ENCODE results near the gene NR1D2. TPM values are rescaled to one million over a fixed set of nuclear protein-coding genes. Genes with fewer than 3 reads are reported as not detected.
A peak's percentile ranks its signal among the peaks of the same experiment; 100 is the strongest.

Gene NR1D2
- polyA plus RNA-seq, 1 experiment: 29.1 TPM

DNA sequence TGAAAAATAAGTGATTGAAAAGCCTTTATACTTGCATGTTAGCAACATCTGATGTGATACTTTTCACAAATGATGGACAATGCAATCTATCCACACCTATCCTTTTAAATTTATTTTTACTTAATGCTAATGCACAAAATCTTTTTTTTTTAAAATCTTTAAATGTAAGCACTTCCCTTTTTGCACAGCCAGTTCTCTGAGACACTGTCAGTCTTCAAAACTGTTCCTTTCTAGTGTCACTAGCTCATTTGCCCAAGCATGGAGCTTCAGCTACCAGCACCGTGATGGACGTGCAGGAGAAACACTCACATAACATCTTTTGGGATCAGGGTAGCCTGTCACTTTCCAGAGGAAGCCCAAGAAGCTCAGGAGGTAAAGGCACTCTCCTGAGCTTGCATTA lies 50.1 kb downstream of the NR1D2 start:
- POLR2A ChIA-PET: interaction anchor here (0.6 to 2.0 kb wide), 3 partner anchors 42 to 78 kb away, joined by 3 to 7 read pairs (median 4); partner anchors contain the start of genes NKIRAS1 and RPL15
- CTCF ChIA-PET: interaction anchor here (1.0 to 3.2 kb wide), 4 partner anchors 79 to 242 kb away, joined by 4 to 16 read pairs (median 6); no protein-coding TSS in a partner anchor

DNA sequence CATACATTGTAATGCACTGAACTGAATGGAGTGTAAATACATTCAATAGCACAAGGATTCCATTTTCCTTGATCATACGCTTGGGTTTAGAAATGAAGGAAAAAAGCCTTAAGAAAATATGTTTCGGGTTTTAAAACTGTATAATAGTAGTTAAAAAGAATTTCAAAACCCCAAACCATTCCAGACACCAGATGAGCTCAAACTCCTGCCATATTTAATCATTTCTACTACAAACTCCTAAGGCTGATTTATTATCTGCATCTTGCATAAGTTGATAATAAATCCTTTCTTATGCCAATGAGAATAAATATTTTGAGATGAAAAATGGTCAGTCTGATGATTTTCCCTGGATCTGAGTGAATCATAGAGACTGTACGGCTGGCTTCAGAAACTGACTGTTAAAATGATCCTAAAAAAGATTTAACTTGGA lies 51.0 kb downstream of the NR1D2 start:
- peak; percentile 18 for DNase-seq (ENCODE audit: low read depth, low spot score)
- H3K27ac ChIP-seq (ENCODE audit: low read depth, low read length): no peak overlapping the region
- H3K9me3 ChIP-seq (ENCODE audit: control insufficient read depth, insufficient read depth, low read length): no peaks in the 10 kb centered on the region
- POLR2A ChIA-PET: interaction anchor here (0.6 to 2.0 kb wide), 4 partner anchors 43 to 79 kb away, joined by 3 to 7 read pairs (median 4); partner anchors contain the start of genes NKIRAS1 and RPL15
- H3K4me3 ChIP-seq (ENCODE audit: low read depth, low read length): no peak overlapping the region
- CTCF ChIA-PET: interaction anchor here (0.6 to 3.2 kb wide), 6 partner anchors 8 to 688 kb away, joined by 3 to 16 read pairs (median 6); no protein-coding TSS in a partner anchor
- TF ChIP-seq, protein P1, sequence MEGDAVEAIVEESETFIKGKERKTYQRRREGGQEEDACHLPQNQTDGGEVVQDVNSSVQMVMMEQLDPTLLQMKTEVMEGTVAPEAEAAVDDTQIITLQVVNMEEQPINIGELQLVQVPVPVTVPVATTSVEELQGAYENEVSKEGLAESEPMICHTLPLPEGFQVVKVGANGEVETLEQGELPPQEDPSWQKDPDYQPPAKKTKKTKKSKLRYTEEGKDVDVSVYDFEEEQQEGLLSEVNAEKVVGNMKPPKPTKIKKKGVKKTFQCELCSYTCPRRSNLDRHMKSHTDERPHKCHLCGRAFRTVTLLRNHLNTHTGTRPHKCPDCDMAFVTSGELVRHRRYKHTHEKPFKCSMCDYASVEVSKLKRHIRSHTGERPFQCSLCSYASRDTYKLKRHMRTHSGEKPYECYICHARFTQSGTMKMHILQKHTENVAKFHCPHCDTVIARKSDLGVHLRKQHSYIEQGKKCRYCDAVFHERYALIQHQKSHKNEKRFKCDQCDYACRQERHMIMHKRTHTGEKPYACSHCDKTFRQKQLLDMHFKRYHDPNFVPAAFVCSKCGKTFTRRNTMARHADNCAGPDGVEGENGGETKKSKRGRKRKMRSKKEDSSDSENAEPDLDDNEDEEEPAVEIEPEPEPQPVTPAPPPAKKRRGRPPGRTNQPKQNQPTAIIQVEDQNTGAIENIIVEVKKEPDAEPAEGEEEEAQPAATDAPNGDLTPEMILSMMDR (IDR thresholded peaks at IDR 0.05; ENCODE audit: low read depth, low read length): no peak
- H3K27me3 ChIP-seq (ENCODE audit: control insufficient read depth, insufficient read depth, low read length): no peaks in the 10 kb centered on the region

More for the DNA sequence above, 50.1 kb downstream of the NR1D2 start:
- H3K27me3 ChIP-seq (ENCODE audit: control insufficient read depth, insufficient read depth, low read length): no peaks in the 10 kb centered on the region
- H3K4me3 ChIP-seq (ENCODE audit: low read depth, low read length): no peak overlapping the region
- no peak overlapping the region for H3K27ac ChIP-seq (ENCODE audit: low read depth, low read length)
- no peaks in the 10 kb centered on the region for H3K9me3 ChIP-seq (ENCODE audit: control insufficient read depth, insufficient read depth, low read length)
- no peak for DNase-seq (ENCODE audit: low read depth, low spot score)
- TF ChIP-seq, protein P1 (IDR thresholded peaks at IDR 0.05; ENCODE audit: low read depth, low read length): no peak

DNA sequence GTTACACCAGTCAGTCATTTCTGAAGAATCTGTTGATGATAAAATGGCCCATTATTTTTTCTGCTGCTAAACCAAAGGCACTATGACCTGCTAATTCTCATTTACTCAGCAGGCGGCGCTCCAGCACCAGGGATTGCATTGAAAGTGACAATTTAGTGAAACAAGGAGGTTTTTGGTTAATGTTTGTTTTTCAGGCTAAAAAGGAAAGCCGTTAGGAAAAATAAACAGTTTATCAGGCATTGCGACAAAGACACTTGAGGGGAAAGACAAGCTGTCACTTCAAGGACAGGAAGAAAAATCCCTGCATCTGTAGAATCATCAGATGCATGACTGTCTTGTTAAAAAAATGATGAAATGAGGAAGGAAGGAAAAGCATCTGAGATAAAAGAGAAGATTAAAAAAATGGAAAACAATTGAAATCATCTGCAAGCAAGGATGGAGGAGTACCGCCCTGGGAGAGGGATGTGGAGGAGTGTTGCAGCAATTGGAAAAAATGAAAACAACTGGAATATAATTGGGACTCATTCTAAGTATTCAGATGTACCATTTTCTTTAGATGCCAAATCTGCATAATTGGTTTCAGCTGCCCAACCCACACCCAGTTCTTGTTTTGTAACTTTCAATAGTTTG lies 54.0 kb downstream of the NR1D2 start:
- ChIA-PET POLR2A (no interaction called here), CTCF (interaction anchor here (0.6 to 3.8 kb wide), 47 partner anchors 10 to 1594 kb away, joined by 3 to 49 read pairs (median 4); no protein-coding TSS in a partner anchor)
- Histone ChIP-seq H3K4me3 (ENCODE audit: low read depth, low read length) (no peak overlapping the region), H3K27ac (ENCODE audit: low read depth, low read length) (no peak overlapping the region), H3K9me3 (ENCODE audit: control insufficient read depth, insufficient read depth, low read length) (no peaks in the 10 kb centered on the region), H3K27me3 (ENCODE audit: control insufficient read depth, insufficient read depth, low read length) (no peaks in the 10 kb centered on the region)
- TF ChIP-seq, protein P1 (IDR thresholded peaks at IDR 0.05; ENCODE audit: low read depth, low read length): peak; percentile 97
- DNase-seq (ENCODE audit: low read depth, low spot score): peak; percentile 18

DNA sequence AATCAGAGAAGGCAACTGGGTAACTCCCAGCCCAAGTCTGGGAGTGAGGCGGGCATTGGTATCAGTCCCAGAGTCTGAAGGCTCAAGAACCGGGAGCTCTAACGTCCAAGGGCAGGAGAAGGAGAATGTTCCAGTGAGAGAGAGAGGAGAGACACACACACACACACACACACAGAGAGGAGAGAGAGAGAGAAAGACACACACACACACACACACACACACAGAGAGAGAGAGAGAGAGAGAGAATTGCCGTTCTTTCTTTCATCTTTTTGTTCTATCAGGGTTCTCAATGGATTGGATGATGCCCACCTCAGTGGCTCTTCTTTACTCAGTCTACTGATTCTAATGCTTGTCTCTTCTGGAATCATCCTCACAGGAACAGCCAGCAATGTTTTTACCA lies 57.0 kb downstream of the NR1D2 start:
- DNase-seq (ENCODE audit: low read depth, low spot score): no peak
- H3K9me3 ChIP-seq (ENCODE audit: control insufficient read depth, insufficient read depth, low read length): no peaks in the 10 kb centered on the region
- TF ChIP-seq, protein P1 (IDR thresholded peaks at IDR 0.05; ENCODE audit: low read depth, low read length): no peak
- CTCF ChIA-PET: interaction anchor here (0.6 to 3.8 kb wide), 5 partner anchors 223 to 681 kb away, joined by 3 to 49 read pairs (median 5); no protein-coding TSS in a partner anchor
- POLR2A ChIA-PET: interaction anchor here (0.6 kb wide), 1 partner anchor 80 kb away, joined by 5 read pairs; no protein-coding TSS in a partner anchor
- H3K27ac ChIP-seq (ENCODE audit: low read depth, low read length): no peak overlapping the region
- no peaks in the 10 kb centered on the region for H3K27me3 ChIP-seq (ENCODE audit: control insufficient read depth, insufficient read depth, low read length)
- H3K4me3 ChIP-seq (ENCODE audit: low read depth, low read length): no peak overlapping the region

DNA sequence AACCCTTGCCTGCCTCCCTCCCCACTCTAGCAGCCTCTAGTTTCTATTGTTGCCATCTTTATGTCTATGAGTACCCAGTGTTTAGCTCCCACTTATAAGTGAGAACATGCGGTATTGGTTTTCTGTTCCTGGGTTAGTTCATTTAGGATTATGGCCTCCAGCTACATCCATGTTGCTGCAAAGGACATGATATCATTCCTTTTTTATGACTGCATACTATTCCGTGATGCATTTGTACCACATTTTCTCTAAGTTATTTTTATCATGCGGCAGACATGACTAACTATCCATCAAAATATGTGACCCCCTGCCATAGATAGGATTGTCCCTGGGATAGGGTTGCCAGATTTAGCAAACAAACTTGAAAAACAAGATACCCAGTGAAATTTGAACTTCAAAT lies 58.4 kb downstream of the NR1D2 start:
- CTCF ChIA-PET: interaction anchor here (1.4 kb wide), 1 partner anchor 35 kb away, joined by 5 read pairs; no protein-coding TSS in a partner anchor
- DNase-seq (ENCODE audit: low read depth, low spot score): no peak
- H3K4me3 ChIP-seq (ENCODE audit: low read depth, low read length): no peak overlapping the region
- POLR2A ChIA-PET: no interaction called here
- H3K27me3 ChIP-seq (ENCODE audit: control insufficient read depth, insufficient read depth, low read length): no peaks in the 10 kb centered on the region
- no peaks in the 10 kb centered on the region for H3K9me3 ChIP-seq (ENCODE audit: control insufficient read depth, insufficient read depth, low read length)
- no peak overlapping the region for H3K27ac ChIP-seq (ENCODE audit: low read depth, low read length)
- TF ChIP-seq, protein P1 (IDR thresholded peaks at IDR 0.05; ENCODE audit: low read depth, low read length): no peak
